AG08395 (cell line): ENCODE measurements around the gene LCP2.

Source experiments
- DNase-seq: peaks from one replicate; pipeline ENCODE4 v3.0.0; 2012; ENCODE audit warnings: mixed read lengths, low spot score

LCP2 gene

DNA sequence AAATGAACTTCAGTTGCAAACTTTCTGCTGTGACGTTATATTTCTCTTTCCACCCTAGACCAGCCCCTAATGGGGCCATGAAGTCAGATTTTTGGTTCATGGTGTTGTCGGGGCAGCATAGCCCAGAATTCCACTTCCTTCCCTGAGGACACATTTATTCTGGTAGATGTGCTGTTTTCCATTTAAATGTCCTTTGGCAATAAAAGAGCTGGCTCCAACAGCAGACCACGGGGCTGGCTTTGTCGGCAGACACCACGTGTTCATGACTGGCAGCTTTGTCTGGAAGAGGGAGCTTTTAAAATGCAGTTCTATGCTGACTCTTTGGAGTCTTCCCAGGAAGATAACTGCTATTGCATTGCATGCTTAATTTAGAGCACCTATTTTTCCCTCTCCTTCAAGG lies 17.6 kb upstream of the LCP2 start:
- no peak for DNase-seq

DNA sequence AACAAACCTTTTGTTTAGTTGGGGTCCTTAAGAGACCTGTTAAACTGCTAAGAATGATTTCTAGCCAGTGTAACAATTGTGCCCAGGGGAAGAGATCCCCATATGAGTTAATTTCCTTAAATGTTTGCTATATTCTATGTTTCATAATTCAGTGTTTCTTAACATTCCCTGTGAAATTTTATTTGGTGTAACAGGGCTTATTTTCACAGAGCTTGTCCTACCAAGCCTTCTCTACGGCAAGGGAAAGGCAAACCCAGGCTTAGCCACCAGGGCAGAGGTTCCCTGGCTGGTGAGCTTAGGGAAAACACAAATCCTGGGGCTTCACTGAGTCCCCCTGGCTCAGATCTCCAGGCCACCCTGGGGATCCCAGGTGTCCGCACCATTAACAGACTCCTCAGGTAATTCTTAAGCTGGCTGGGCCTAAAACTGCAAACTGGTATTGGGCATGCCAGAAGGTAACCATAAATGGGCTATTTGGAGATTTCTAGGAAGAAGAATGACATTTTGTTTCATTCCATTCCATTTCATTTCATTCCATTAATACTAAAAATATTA lies 17.0 kb upstream of the LCP2 start:
- no peak for DNase-seq

DNA sequence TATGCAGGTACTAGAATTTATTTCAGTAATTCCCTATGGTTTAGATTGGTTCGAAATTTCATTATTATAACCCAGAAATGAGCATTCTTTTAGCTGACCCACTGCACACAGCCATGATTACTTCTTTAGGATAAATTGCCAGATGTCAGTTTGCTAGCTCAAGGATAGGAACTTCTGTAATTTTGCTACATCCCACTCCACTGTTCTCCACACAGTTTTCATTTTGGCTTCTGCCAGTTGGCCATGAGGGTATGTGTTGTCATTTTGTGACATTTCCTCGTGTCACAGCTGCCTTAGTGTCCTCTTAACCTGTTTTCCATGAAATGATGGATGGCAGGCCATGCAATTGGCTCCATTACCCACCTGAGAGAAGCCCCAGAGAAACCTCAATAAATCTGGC lies 16.2 kb upstream of the LCP2 start:
- no peak for DNase-seq

DNA sequence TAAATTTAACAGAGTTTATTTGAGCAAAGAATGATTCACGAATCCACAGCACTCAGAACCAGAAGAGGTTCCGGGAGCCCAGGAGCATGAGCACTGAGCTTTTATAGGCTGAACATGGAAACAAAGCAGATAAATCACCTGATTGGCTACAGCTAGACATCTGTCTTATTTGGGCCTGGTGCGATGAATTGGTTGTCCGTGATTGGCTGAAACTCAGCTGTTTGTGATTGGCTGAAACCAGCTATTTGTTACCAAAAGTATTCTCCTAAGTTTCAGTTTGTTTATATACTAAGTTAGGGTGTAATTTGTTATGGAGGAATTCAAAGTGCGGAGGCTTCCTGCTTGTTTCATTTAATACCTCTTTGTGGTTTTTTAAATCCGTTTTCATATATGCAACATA lies 15.8 kb upstream of the LCP2 start:
- no peak for DNase-seq

DNA sequence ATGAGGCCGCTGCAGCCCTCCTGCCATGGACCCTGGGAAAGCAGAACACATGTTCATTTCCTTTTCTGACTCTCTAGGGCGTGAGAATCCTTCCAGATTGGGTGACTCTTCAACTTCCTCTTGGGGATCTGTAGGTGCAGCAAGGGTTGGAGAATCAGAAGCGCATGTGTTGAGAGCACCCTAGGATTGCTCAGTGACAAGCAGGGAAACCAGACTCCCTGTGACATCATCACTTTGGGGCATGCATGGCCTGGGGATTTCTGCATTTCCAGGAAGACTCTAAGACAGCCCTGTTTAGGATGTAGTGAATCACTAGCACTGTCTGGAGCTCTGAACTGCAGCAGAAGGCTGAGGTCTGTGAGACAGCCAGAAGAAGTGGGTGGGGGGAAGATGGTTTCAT lies 15.1 kb upstream of the LCP2 start:
- DNase-seq = no peak

- DNase-seq = no peak
These were observed 14.7 kb upstream of the LCP2 start for GRCh38 chr5:170312301-170312595.

DNA sequence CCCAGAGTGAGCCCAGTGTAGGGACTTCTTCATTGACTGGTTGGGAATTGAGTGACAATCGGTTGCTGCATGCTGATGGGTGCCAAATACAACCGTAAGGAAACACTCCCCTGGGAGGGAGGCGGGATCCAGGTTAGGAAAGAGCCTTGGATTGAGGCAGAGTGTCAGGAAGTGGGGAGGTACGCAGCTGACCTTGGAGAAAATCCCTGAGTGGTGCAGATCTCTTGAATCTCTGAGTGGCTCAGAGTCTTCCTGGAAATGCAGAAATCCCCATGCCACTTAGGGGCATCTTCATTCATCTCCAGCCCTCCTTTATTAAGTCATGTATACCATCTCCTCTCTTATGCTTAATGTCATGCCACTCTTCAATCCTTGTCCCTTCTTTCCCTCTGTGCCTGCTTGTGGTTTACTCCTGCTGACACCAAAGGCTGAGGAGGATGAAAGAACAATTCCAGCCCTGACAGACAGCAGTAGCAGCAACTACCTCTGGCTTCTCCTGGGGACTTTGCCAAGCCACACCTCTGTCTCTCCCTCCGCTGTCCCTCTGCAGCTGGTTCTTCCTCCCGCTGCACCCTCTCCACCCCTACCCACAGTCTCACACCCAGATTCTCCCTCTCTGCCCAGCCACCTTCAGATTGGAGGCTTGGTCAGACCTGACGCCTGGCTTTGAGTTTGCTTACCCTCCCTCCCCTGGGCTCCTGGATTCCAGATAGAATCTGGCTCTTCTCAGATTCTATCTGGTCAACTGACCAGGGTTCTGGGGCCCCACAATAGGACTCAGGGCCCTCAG lies 14.1 kb upstream of the LCP2 start:
- DNase-seq = no peak

DNA sequence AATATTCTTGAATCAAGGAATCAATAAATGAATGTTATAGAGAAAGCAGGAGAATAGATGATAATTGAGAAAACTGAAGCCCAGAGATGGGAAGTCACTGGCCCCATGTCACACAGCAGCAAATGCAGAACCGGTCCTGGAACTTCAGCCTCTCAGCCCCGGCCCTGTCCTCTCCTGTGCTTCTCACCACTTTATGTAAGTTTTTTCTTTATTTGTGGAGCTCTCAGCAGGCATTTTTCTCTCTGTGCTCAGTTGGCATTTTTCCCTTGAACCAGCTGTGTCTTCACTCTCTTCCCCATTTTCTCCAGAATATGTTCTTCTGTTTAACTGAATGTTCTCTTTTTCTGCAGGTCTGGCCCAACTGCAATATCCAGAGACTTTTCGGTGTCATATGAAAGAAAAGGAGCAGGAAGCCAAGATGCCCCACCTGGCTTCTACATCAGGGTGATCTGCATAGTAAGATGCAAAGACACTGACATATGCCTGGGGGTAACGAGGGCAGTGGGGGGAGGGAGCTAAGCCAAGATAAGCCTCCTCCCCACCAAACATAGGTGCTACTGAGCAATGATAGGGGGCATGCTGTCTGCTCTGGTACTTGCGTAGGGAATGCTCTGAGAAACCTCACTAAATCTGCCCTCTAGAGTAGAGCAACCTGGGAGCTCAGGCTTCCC lies 12.8 kb upstream of the LCP2 start:
- DNase-seq = no peak

- DNase-seq = no peak
These were observed 11.1 kb upstream of the LCP2 start for GRCh38 chr5:170308686-170309085.

DNA sequence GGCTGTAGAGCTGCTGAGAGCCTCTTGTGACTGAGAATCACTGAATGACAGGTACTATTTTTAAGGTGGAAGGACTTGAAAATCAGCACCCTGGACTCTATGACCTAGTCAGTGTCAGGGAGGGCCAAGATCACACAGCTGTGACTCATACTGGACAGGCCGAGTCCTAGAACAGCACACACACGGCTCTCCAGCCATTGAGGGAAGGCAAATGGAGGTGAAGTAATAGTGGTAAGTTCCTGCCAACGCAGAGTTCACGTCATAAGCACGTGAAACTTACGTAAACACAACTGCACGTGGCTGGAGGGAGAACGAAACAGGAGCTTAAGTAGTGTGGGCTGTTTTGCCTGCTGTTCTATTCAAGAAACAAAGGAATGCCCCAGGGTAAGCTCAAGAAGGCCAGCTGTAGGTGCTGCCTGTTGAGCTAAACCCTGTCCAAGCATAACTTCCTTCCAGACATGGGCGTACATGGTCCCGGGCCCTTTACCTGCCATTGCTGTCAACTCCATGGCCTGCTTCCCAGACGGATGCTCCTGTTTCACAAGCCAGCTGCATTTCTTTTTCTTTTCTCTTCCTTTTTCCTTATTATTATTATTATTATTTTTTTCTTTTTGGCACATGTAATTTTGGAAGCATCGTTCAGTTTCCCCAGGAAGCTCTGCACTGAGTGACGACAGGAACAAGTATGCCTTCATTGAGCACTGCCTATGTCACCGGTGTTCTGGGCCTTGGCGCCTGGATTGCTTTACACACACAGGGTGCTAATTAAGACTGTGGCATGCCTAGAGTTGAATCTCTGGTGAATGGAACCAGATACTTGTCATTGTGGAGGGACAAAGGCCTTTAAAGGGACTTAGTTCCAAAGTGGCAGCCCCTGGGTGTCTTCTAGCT lies 10.2 kb upstream of the LCP2 start:
- DNase-seq = peak; percentile 29

GRCh38 chr5:170306381-170306831 lies 8.8 kb upstream of the LCP2 start:
- peak; percentile 71 for DNase-seq

- no peak for DNase-seq
These were observed 8.1 kb upstream of the LCP2 start for GRCh38 chr5:170305646-170306025.

DNA sequence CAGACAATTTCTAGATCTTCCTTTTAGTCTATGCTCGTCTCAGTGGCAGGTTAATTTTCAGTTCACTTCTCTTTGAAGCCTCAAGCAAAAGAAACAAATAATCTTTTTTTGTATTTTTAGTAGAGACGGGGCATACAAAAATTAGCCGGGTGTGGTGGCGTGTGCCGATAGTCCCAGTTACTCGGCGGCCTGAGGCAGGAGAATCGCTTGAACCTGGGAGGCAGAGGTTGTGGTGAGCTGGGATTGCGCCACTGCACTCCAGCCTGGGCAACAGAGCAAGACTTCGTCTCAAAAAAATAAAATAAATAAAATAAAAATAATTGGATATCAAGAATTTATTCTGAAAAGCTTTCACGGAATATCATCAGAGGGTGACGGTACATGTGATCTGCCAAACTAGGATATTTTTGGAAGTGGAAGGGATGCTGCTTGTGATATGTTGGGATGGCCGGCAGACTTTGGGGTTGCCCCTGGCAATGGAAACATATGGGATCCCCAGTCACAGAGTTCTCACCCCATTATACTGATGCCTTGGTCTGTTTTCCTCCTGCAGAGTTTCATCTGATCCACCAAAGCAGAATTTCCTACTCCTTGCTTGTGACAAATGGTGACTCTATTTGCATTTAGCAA lies 7.6 kb upstream of the LCP2 start:
- DNase-seq = no peak

GRCh38 chr5:170303549-170303948 lies 6.0 kb upstream of the LCP2 start:
- no peak for DNase-seq

- DNase-seq = no peak
These were observed 5.3 kb upstream of the LCP2 start for GRCh38 chr5:170302653-170303501.

DNA sequence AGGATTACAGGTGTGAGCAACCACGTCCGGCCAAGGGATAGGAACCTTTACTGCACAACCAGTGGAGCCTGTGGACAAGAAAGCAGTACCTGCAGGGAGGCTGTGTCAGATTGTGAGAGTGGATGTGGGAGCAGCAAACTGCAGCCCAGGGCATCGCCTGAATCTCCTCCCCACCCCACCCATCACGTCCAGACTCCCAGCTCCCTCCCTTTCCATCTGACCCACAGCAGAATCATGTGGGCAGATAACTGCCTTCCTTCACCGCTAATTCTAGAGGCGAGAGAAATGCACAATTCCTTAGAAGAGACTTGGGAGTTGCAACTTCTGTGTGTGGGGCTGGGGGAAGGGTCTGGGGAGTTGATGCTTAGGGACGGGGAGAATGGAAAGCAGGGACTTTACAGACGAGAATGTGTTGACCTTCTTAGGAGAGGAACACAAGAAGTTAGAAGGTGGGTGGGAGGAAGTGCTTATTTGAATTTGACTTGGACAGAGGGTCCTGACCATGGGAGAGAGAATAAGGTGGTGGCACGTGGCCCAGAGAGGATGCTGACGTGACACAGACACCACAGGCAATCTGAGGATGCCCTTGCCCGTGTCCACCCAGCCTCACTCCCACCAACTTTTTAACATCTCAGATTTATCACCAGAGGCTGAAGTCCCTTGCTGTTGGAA lies 4.5 kb upstream of the LCP2 start:
- DNase-seq = no peak

GRCh38 chr5:170301149-170301548 lies 3.6 kb upstream of the LCP2 start:
- DNase-seq = no peak

GRCh38 chr5:170300361-170301013 lies 2.9 kb upstream of the LCP2 start:
- DNase-seq = no peak

DNA sequence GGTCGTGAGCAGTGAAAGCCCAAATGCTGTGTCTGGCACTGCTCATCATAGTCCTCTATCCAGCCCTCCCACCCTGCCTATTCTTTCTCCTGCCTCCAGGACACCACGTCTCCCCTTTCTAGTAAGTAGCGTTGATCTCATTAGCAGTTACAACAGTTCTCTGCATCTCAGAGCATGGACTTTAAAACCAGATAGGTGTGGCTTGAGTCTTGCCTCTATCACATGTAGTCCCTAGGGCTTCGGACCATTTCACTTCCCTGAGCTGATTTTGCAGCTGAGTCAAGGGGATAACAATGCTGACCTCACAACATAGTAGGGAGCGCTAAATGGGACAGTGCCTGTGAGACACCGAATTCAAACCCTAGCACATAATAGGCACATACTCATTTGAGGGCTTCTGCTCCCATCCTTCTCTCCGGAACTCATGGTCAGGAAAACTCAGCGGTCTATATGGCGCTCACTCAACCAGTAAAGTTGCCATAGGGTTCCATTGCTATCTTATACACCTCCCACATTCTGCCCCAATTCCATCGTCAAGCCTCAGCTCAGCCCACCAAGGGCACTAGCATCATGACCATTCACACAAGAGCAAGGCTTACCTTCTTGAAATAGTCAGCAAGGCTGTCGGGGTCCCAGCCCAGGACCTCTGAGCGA lies 515 bp downstream of the LCP2 start:
- DNase-seq = no peak
